Measurements from ENCODE around the gene OR8B3. TPM values are rescaled to one million over a fixed set of nuclear protein-coding genes. Genes with fewer than 3 reads are reported as not detected.
A peak's percentile ranks its signal among the peaks of the same experiment; 100 is the strongest.
"Not testable (repeated sequence)": the region's sequence is repeated elsewhere in the genome, so short reads cannot be mapped to it uniquely, and the experiment has no call there.

OR8B3 gene
- polyA plus RNA-seq, 6 donors from 2014 or later = not detected

DNA sequence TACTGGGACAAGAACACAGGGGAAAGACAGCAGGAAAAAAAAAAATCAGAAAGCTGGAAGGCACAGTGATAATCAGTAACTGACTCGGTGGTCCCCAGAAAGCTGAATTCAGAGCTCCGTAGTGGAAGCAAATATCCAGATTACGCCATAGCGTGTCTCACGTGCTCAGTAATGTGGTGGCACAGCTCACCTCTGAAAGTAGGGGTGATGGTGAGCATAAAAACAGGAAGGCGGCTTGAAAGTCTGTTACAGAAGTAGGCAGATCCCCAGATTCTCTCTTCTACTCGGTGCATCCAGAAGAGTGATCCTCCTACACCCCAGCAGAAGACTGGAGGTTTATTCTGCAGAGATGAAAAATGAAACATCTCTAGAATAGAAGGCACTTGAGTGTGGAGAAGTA, 11.1 kb upstream of the OR8B3 start:
- Mint-ChIP-seq H3K27ac (no peak overlapping the region), H3K4me1 (peaks cover 0 to 5% (median 0%) of the 10 kb centered on the region in 3 donors), H3K36me3 (no peaks in the 10 kb centered on the region), H3K9me3 (no peaks in the 10 kb centered on the region), H3K4me3 (no peak overlapping the region), H3K27me3 (peaks cover 18 to 36% (median 30%) of the 10 kb centered on the region in 3 donors)
- ATAC-seq (ENCODE audit: low read depth in 2 of 2) (no peak), DNase-seq (no peak)

DNA sequence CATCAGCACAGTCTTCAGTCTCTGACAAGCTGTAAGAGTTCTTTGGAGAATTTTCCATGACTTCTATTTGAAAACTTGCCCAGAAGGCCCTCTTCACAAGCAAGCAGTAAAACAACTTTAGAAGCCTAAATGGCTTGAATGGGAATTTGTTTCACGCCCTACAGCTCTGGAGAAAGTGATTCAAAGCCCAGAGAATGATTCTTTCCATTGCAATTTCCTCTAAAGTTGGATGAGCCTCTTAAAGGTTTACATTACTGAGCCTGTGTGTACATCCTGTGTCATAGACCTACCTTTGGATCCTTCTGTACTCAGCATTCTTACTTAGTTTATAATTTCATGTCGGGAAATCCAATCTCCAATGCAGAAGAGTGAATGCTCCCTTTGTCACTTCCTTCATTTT, 6.8 kb upstream of the OR8B3 start:
- no peaks in the 10 kb centered on the region for H3K9me3 Mint-ChIP-seq
- no peak for ATAC-seq (ENCODE audit: low read depth in 2 of 2)
- peaks cover 0 to 5% (median 0%) of the 10 kb centered on the region in 3 donors for H3K4me1 Mint-ChIP-seq
- no peak for DNase-seq
- no peaks in the 10 kb centered on the region for H3K36me3 Mint-ChIP-seq
- H3K4me3 Mint-ChIP-seq = no peak overlapping the region
- no peak overlapping the region for H3K27ac Mint-ChIP-seq
- peaks cover 17 to 23% (median 21%) of the 10 kb centered on the region in 3 donors for H3K27me3 Mint-ChIP-seq

DNA sequence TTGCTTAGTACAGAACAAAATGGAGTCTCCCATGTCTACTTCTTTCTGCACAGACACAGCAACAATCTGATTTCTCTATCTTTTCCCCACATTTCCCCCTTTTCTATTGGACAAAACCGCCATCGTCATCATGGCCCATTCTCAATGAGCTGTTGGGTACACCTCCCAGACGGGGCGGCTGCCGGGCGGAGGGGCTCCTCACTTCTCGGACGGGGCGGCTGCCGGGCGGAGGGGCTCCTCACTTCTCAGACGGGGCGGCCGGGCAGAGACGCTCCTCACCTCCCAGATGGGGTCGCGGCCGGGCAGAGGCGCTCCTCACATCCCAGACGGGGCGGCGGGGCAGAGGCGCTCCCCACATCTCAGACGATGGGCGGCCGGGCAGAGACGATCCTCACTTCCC, 4.4 kb upstream of the OR8B3 start:
- H3K4me3 Mint-ChIP-seq; H3K9me3 Mint-ChIP-seq; H3K4me1 Mint-ChIP-seq; ATAC-seq (ENCODE audit: low read depth in 2 of 2); H3K36me3 Mint-ChIP-seq; H3K27ac Mint-ChIP-seq; H3K27me3 Mint-ChIP-seq; DNase-seq: not testable (repeated sequence)

DNA sequence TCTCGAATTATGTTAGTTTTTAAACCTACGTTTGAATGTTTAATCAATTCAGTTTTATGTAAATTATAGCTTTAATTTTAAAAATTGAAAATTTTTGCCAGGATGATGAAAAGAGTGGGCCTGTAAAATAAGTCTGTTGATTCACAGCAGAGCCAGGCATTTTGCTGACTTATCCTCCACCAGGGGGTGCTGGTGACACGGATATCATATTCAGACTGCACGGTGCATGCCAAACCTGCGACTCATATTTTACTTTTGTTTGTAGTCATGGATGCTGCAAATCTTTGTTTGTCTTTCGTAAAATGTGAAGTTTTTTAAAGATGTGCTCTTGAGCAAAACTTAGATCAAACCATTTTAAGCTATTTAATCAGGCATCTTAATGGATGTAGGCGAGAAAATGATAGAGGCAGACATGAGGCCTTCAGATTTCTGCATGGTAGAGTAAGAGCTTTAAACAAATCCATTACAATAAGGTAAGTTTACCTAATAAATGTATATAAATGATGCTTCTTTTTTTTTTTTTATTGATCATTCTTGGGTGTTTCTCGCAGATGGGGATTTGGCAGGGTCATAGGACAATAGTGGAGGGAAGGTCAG, 3.6 kb upstream of the OR8B3 start:
- Mint-ChIP-seq H3K4me1 (peaks cover 0 to 5% (median 0%) of the 10 kb centered on the region in 3 donors), H3K4me3 (no peak overlapping the region), H3K27ac (no peak overlapping the region), H3K9me3 (no peaks in the 10 kb centered on the region), H3K36me3 (no peaks in the 10 kb centered on the region), H3K27me3 (peaks cover 0 to 4% (median 3%) of the 10 kb centered on the region in 3 donors)
- DNase-seq (peak; percentile 22), ATAC-seq (ENCODE audit: low read depth in 2 of 2) (peak in 1 of 2 donors; percentile 68)

DNA sequence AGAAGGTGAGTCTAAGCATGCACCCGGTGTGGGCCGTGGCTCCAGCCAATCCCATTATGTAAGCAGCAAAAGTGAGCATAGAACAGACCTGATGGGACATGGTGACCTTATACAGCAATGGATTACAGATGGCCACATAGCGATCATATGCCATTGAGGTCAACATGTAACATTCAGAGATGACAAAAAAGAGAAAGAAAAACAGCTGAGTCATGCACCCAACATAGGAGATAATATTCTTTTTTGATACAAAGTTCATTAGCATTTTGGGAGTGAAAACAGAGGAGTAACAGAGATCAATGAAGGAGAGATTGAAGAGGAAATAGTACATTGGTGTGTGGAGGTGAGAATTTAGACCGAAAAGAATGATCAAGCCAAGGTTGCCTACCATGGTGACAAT, 2.0 kb downstream of the OR8B3 start:
- not testable (repeated sequence) for H3K36me3 Mint-ChIP-seq; H3K4me1 Mint-ChIP-seq; H3K9me3 Mint-ChIP-seq; H3K27me3 Mint-ChIP-seq; H3K4me3 Mint-ChIP-seq; H3K27ac Mint-ChIP-seq; ATAC-seq (ENCODE audit: low read depth in 2 of 2); DNase-seq

DNA sequence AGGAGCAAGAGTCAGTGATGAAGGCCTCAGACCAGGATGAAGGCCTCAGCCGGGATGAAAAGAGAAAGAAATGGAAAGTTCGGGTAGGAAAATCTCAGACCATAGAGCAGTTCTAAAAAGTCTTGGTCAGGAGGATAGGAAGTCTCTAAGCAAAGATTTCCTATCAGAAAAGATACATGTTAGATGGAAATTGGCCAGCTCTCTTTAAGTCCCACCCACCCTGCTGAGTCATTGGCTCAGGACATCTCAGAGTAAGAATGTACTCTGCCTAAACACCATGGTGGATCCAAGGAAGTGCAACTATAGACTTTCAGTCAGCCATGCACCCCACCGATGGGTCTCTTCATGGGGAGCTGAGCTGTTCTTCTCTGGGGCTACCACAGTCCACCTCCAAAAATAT, 4.4 kb downstream of the OR8B3 start:
- H3K36me3 Mint-ChIP-seq = no peaks in the 10 kb centered on the region
- H3K4me1 Mint-ChIP-seq = no peaks in the 10 kb centered on the region
- peaks cover 6 to 15% (median 8%) of the 10 kb centered on the region in 3 donors for H3K27me3 Mint-ChIP-seq
- H3K27ac Mint-ChIP-seq = no peak overlapping the region
- no peak overlapping the region for H3K4me3 Mint-ChIP-seq
- no peak for DNase-seq
- ATAC-seq (ENCODE audit: low read depth in 2 of 2) = no peak
- peaks cover 0 to 2% (median 0%) of the 10 kb centered on the region in 7 donors for H3K9me3 Mint-ChIP-seq

DNA sequence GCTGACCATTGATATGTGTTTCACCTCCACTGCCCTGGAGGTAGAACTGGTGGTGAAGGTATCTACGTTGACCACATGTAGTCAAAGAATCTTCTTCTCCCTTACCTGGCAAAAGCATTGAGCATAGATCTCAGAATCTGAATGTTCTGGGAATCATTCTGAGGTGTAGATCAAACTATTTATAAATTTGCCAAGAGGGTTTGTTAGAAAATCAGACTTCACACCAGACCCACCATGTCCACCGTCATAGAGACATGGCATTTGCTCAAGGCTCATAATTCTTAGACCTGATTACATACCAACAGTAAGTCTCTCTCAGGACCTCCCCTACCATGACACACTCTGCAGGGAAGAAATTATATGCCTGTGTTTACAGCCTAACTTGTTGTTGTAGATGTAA, 14.4 kb downstream of the OR8B3 start, which contains the start of gene OR8B2:
Gene OR8B2, minus strand, starts transcription at position 101 of the 400 bp plus-strand sequence. CDS start 1,156 bp downstream, outside the sequence.
- H3K9me3 Mint-ChIP-seq = peaks cover 0 to 4% (median 0%) of the 10 kb centered on the region in 7 donors
- no peaks in the 10 kb centered on the region for H3K36me3 Mint-ChIP-seq
- peaks cover 4 to 11% (median 5%) of the 10 kb centered on the region in 3 donors for H3K27me3 Mint-ChIP-seq
- no peak within 1 kb of the TSS for H3K4me3 Mint-ChIP-seq
- ATAC-seq (ENCODE audit: low read depth in 2 of 2) (no peak), DNase-seq (no peak)
- no peaks in the 10 kb centered on the region for H3K4me1 Mint-ChIP-seq
- H3K27ac Mint-ChIP-seq = no peak within 1 kb of the TSS

DNA sequence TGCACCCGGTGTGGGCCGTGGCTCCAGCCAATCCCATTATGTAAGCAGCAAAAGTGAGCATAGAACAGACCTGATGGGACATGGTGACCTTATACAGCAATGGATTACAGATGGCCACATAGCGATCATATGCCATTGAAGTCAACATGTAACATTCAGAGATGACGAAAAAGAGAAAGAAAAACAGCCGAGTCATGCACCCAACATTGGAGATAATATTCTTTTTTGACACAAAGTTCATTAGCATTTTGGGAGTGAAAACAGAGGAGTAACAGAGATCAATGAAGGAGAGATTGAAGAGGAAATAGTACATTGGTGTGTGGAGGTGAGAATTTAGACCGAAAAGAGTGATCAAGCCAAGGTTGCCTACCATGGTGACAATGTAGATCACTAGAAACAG, 16.0 kb downstream of the OR8B3 start:
- H3K27ac Mint-ChIP-seq = peak overlapping the region in 1 of 6 donors; percentile 29
- not testable (repeated sequence) for H3K4me1 Mint-ChIP-seq; H3K4me3 Mint-ChIP-seq; H3K9me3 Mint-ChIP-seq; ATAC-seq (ENCODE audit: low read depth in 2 of 2); H3K36me3 Mint-ChIP-seq; DNase-seq; H3K27me3 Mint-ChIP-seq

DNA sequence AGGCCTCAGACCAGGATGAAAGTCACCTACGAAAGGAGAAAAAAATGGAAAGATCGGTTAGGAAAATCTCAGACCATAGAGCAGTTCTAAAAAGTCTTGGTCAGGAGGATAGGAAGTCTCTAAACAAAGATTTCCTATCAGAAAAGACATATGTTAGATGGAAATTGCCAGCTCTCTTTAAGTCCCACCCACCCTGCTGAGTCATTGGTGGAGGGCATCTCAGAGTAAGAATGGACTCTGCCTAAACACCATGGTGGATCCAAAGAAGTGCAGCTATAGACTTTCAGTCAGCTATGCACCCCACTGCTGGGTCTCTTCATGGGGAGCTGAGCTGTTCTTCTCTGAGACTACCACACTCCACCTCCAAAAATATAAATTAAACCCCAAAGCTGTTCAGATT, 18.2 kb downstream of the OR8B3 start:
- DNase-seq (no peak), ATAC-seq (ENCODE audit: low read depth in 2 of 2) (no peak)
- Mint-ChIP-seq H3K4me1 (no peaks in the 10 kb centered on the region), H3K4me3 (no peak overlapping the region), H3K36me3 (no peaks in the 10 kb centered on the region), H3K9me3 (no peaks in the 10 kb centered on the region), H3K27me3 (peaks cover 0 to 6% (median 4%) of the 10 kb centered on the region in 3 donors), H3K27ac (no peak overlapping the region)

DNA sequence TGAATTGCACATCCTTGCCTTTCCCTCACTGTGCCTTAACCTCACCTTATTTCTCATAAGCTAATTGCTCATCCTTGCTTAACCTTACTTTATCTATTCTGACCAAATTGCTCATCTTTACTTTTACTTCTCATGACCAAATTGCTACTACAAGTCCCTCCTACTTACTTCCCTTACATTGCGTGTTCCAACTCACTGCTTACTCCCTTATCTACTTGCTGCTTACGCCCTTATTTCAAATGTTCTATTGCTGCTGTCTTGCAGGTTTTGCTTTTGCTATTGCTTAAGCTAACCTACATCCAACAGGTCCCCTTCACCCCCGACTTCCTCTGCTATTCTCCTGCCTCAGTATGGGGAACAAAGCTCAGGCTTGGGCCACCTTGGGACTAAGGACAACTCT, 22.5 kb downstream of the OR8B3 start:
- H3K4me1 Mint-ChIP-seq = no peaks in the 10 kb centered on the region

DNA sequence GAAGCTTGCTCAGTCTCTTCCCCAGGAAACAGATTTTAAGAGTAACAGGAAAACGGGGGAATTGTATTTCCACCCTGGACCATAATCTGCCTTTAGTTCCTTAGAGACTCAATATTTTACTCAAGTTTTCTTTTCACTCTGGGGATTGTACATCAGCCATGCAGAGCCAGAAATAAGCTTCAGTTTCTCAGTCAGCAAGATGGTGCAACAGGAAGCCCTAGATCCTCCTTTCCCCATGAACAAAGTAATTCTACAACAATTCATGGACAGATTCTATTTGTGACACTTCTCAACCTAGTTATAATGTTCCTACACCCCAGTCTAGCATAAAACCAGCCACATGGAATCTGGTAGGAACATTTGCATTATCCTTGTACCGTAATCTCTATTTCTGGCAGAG, 39.3 kb downstream of the OR8B3 start:
- H3K27me3 Mint-ChIP-seq = peaks cover 0 to 18% (median 7%) of the 10 kb centered on the region in 3 donors
- H3K36me3 Mint-ChIP-seq = no peaks in the 10 kb centered on the region
- H3K27ac Mint-ChIP-seq = no peak overlapping the region
- DNase-seq (no peak), ATAC-seq (ENCODE audit: low read depth in 2 of 2) (no peak)
- H3K4me3 Mint-ChIP-seq = peak overlapping the region in 1 of 8 donors; percentile 7
- H3K4me1 Mint-ChIP-seq = peaks cover 0 to 12% (median 4%) of the 10 kb centered on the region in 3 donors
- H3K9me3 Mint-ChIP-seq = peaks cover 0 to 2% (median 0%) of the 10 kb centered on the region in 7 donors

More for the DNA sequence above, 22.5 kb downstream of the OR8B3 start:
- Mint-ChIP-seq H3K36me3 (no peaks in the 10 kb centered on the region), H3K4me3 (no peak overlapping the region), H3K9me3 (peaks cover 0 to 3% (median 0%) of the 10 kb centered on the region in 7 donors), H3K27me3 (peaks cover 0 to 12% (median 4%) of the 10 kb centered on the region in 3 donors), H3K27ac (no peak overlapping the region)
- no peak for ATAC-seq (ENCODE audit: low read depth in 2 of 2)
- no peak for DNase-seq

DNA sequence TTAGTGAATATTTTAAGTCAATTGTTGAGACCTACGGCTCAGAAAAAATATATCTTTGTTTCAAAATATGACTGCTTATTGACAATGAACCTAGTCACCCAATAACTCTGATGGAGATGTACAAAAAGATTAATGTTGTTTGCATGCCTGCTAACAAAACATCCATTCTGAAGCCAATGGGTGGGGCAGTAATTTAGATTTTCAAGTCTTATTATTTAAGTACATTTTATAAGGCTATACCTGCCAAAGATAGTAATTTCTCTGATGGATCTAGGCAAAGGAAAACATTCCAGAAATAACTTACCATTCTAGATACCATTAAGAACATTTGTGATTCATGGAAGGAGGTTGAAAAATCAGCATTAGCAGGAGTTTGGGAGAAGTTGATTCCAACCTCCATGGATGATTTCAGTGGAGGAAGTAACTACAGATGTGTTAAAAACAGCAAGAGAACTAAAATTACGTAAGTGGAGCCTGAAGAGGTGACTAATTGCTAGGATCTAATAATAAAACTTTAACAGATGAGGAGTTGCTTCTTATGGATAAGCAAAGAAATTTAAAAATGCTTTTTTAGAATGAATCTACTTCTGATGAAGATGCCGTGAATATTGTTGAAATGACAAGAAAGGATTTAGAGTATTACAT, 52.4 kb downstream of the OR8B3 start:
- H3K4me1 Mint-ChIP-seq = no peaks in the 10 kb centered on the region
- peaks cover 6 to 12% (median 9%) of the 10 kb centered on the region in 3 donors for H3K27me3 Mint-ChIP-seq
- H3K36me3 Mint-ChIP-seq = no peaks in the 10 kb centered on the region
- DNase-seq (no peak), ATAC-seq (ENCODE audit: low read depth in 2 of 2) (no peak)
- H3K27ac Mint-ChIP-seq = no peak overlapping the region
- H3K4me3 Mint-ChIP-seq = no peak overlapping the region
- H3K9me3 Mint-ChIP-seq = peaks cover 0 to 26% (median 6%) of the 10 kb centered on the region in 7 donors

Data from naive B cell (primary cell).